OCI-LY1 (cell line): ENCODE measurements around the gene ENTR1.

Experiments used
- H2AFZ ChIP-seq: fragments of 200-600 bp; sonication (generic), shearing (Covaris generic); 2 replicates; pipeline ENCODE4 v1.6.0; 2014; ENCODE audit warnings: antibody characterized with exemption, mild to moderate bottlenecking, low read length
- H3F3A ChIP-seq: fragments of 200-600 bp; sonication (generic), shearing (Covaris generic); 2 replicates; pipeline ENCODE4 v1.6.0; 2014; ENCODE audit warnings: mild to moderate bottlenecking, antibody characterized with exemption, low read length, moderate library complexity; ENCODE audit not compliant: insufficient read depth
- H3K27ac ChIP-seq: fragments of 200-600 bp; sonication (generic); 2 replicates; pipeline ENCODE4 v1.5.1; 2014; ENCODE audit warnings: low read length, mixed run types, mild to moderate bottlenecking, low read depth; ENCODE audit not compliant: poor library complexity, severe bottlenecking
- H3K27me3 ChIP-seq: fragments of 200-600 bp; sonication (generic); 2 replicates; pipeline ENCODE4 v1.6.0; 2014; ENCODE audit warnings: antibody characterized with exemption, mild to moderate bottlenecking, low read length, moderate library complexity; ENCODE audit not compliant: insufficient read depth
- H3K36me3 ChIP-seq: fragments of 200-600 bp; sonication (generic); 2 replicates; pipeline ENCODE4 v1.6.1; 2014; ENCODE audit warnings: mild to moderate bottlenecking, antibody characterized with exemption, low read length, moderate library complexity, mixed read lengths; ENCODE audit not compliant: insufficient read depth
- H3K4me1 ChIP-seq: fragments of 200-600 bp; sonication (generic); 2 replicates; pipeline ENCODE4 v1.5.1; 2014; ENCODE audit warnings: mild to moderate bottlenecking, low read length, moderate library complexity; ENCODE audit not compliant: insufficient read depth, severe bottlenecking
- H3K4me2 ChIP-seq: fragments of 200-600 bp; sonication (generic), shearing (Covaris generic); 2 replicates; pipeline ENCODE4 v1.6.1; 2014; ENCODE audit warnings: low read length
- H3K4me3 ChIP-seq: fragments of 200-600 bp; sonication (generic); 2 replicates; pipeline ENCODE4 v1.5.1; 2014; ENCODE audit warnings: low read length, low read depth, mild to moderate bottlenecking, mixed read lengths; ENCODE audit not compliant: poor library complexity, severe bottlenecking
- H3K79me2 ChIP-seq: fragments of 200-600 bp; shearing (Covaris generic); 2 replicates; pipeline ENCODE4 v1.6.1; 2016; ENCODE audit warnings: mixed run types, low read length, mixed read lengths; ENCODE audit not compliant: insufficient read depth
- H3K9ac ChIP-seq: fragments of 200-600 bp; sonication (generic), shearing (Covaris generic); 2 replicates; pipeline ENCODE4 v1.6.1; 2014; ENCODE audit warnings: mild to moderate bottlenecking, low read length, mixed read lengths
- H3K9me2 ChIP-seq: fragments of 200-600 bp; sonication (generic), shearing (Covaris generic); 2 replicates; pipeline ENCODE4 v1.6.1; 2014; ENCODE audit warnings: low read depth, mild to moderate bottlenecking, low read length, mixed read lengths
- H3K9me3 ChIP-seq: fragments of 200-600 bp; shearing (Covaris generic); 2 replicates; pipeline ENCODE4 v1.6.1; 2014; ENCODE audit warnings: low read length, mixed read lengths
- H4K20me1 ChIP-seq: fragments of 200-600 bp; sonication (generic), shearing (Covaris generic); 2 replicates; pipeline ENCODE4 v1.6.0; 2016; ENCODE audit warnings: mild to moderate bottlenecking, low read length; ENCODE audit not compliant: insufficient read depth
- CTCF ChIP-seq: fragments of 200-600 bp; sonication (generic), shearing (Covaris generic); IDR thresholded peaks from 2 replicates; pipeline ENCODE4 v1.5.1; 2017; ENCODE audit warnings: mild to moderate bottlenecking, antibody characterized with exemption, low read length, moderate library complexity, mixed read lengths
- EZH2 ChIP-seq: fragments of 200-600 bp; sonication (generic), shearing (Covaris generic); IDR thresholded peaks from 2 replicates; pipeline ENCODE4 v1.8.0; 2017; ENCODE audit warnings: borderline replicate concordance, mixed run types, mild to moderate bottlenecking, antibody characterized with exemption, low read length, moderate library complexity, mixed read lengths

Gene ENTR1

GRCh38 chr9:136379401-136379800 is 31.0 kb downstream of the ENTR1 start:
- Histone ChIP-seq H2AFZ (no peak overlapping the region), H3K9ac (no peak overlapping the region), H3K36me3 (peaks cover 72% of the 10 kb centered on the region), H3K27me3 (no peaks in the 10 kb centered on the region), H4K20me1 (no peaks in the 10 kb centered on the region), H3K4me3 (no peak overlapping the region), H3K9me3 (no peaks in the 10 kb centered on the region), H3K4me2 (no peak overlapping the region), H3K4me1 (no peaks in the 10 kb centered on the region), H3K27ac (no peak overlapping the region), H3K9me2 (no peaks in the 10 kb centered on the region), H3K79me2 (no peaks in the 10 kb centered on the region), H3F3A (no peaks in the 10 kb centered on the region)
- TF ChIP-seq CTCF (no peak), EZH2 (no peak)

GRCh38 chr9:136379003-136379287 is 31.5 kb downstream of the ENTR1 start:
- Histone ChIP-seq H3K9me2 (no peaks in the 10 kb centered on the region), H4K20me1 (no peaks in the 10 kb centered on the region), H3F3A (no peaks in the 10 kb centered on the region), H3K27ac (no peak overlapping the region), H3K4me1 (no peaks in the 10 kb centered on the region), H3K27me3 (no peaks in the 10 kb centered on the region), H3K4me3 (no peak overlapping the region), H3K36me3 (peaks cover 72% of the 10 kb centered on the region), H3K4me2 (no peak overlapping the region), H3K9ac (no peak overlapping the region), H3K9me3 (no peaks in the 10 kb centered on the region), H3K79me2 (no peaks in the 10 kb centered on the region), H2AFZ (no peak overlapping the region)
- TF ChIP-seq CTCF (no peak), EZH2 (no peak)

- Histone ChIP-seq H4K20me1 (no peaks in the 10 kb centered on the region), H3K4me1 (no peaks in the 10 kb centered on the region), H3K4me2 (no peak overlapping the region), H3K79me2 (no peaks in the 10 kb centered on the region), H2AFZ (no peak overlapping the region), H3K9me3 (no peaks in the 10 kb centered on the region), H3K9me2 (no peaks in the 10 kb centered on the region), H3K27me3 (no peaks in the 10 kb centered on the region), H3K4me3 (no peak overlapping the region), H3K36me3 (peaks cover 67% of the 10 kb centered on the region), H3K9ac (no peak overlapping the region), H3K27ac (no peak overlapping the region), H3F3A (no peaks in the 10 kb centered on the region)
- TF ChIP-seq CTCF = no peak
- no peak for TF ChIP-seq EZH2
Observed at GRCh38 chr9:136378170-136379002, 32.0 kb downstream of the ENTR1 start.
